Esophagus muscularis mucosa (tissue), 4 donors: ENCODE data around the gene ECE2. TPM values are rescaled to one million over a fixed set of nuclear protein-coding genes. Genes with fewer than 3 reads are reported as not detected.

ENCODE experiments used
- DNase-seq: peaks from one replicate; pipeline ENCODE4 v3.0.0-alpha.2; 2017; ENCODE audit errors: extremely low spot score
- H3K27ac ChIP-seq, 4 donors: fragments of 200-600 bp; sonication (generic); replicated peaks in 1 of 4; 1 replicate in 3 of 4; 2 replicates in 1 of 4; pipeline ENCODE4 v1.5.1; 2016 to 2019; ENCODE audit warnings: mild to moderate bottlenecking in 1 of 4
- H3K27me3 ChIP-seq, 4 donors: fragments of 200-600 bp; sonication (generic); one replicate each; pipeline versions ENCODE4 v1.5.1 to v1.6.0; 2016 to 2019
- H3K36me3 ChIP-seq, 4 donors: fragments of 200-600 bp; sonication (generic); one replicate each; pipeline ENCODE4 v1.5.1; 2016 to 2019
- H3K4me1 ChIP-seq, 4 donors: fragments of 200-600 bp; sonication (generic); one replicate each; pipeline ENCODE4 v1.5.1; 2016 to 2019
- H3K4me3 ChIP-seq, 4 donors: fragments of 200-600 bp; sonication (generic); 1 replicate in 2 of 4; 2 replicates in 2 of 4; pipeline ENCODE4 v1.5.1; 2016 to 2019; ENCODE audit warnings: mild to moderate bottlenecking in 4 of 4, moderate library complexity in 1 of 4
- H3K9me3 ChIP-seq, 4 donors: fragments of 200-600 bp; sonication (generic); 1 replicate in 3 of 4; 2 replicates in 1 of 4; pipeline ENCODE4 v1.5.1; 2016 to 2019
- CTCF ChIP-seq, 3 experiments: fragments of 200-600 bp in 2 of 3; fragments of 450-650 bp in 1 of 3; sonication (generic) in 2 of 3; IDR thresholded peaks; one replicate each; pipeline ENCODE4 v1.5.1; 2017 to 2019; ENCODE audit warnings: antibody characterized with exemption in 3 of 3, mild to moderate bottlenecking in 2 of 3, moderate library complexity in 1 of 3
- EP300 ChIP-seq: sonication (generic); formaldehyde crosslinking; IDR thresholded peaks from one replicate; pipeline ENCODE4 v1.6.1; 2017; ENCODE audit warnings: antibody characterized with exemption
- POLR2A ChIP-seq: fragments of 450-650 bp; IDR thresholded peaks from one replicate; pipeline ENCODE4 v1.6.1; 2017; ENCODE audit warnings: antibody characterized with exemption, moderate library complexity, mild to moderate bottlenecking, low read depth
- POLR2AphosphoS5 ChIP-seq, 2 donors: sonication (generic); formaldehyde crosslinking; IDR thresholded peaks; one replicate each; pipeline ENCODE4 v1.6.1; 2017; ENCODE audit warnings: antibody characterized with exemption in 2 of 2
- WGBS: methylation state at CpG from one replicate; pipeline ENCODE4 v1.1.5; 2018; 5-methylcytosine and 5-hydroxymethylcytosine counted together
- intact Hi-C: fragments of 100-400 bp; cut with DNase I; formaldehyde crosslinking; loops from one replicate; pipeline ENCODE4 v1.15.1; 2023
- total RNA-seq, 4 donors: library from RNA; depleted of rRNA; stranded (reverse); fragments of >200 nt; gene quantifications; one replicate each; pipeline versions ENCODE4 v1.1.0 to v1.2.1, GENCODE V29; 2016

ECE2 gene
- total RNA-seq, 4 donors from 2014 or later, result 0.42 to 0.69 (median 0.56) TPM

GRCh38 chr3:184236636-184237035 is 39.2 kb upstream of the ECE2 start:
- peaks cover 4 to 6% (median 5%) of the 10 kb centered on the region in 4 donors for H3K4me1 ChIP-seq
- H3K4me3 ChIP-seq, result no peak overlapping the region
- no peak for DNase-seq
- 92% methylated on average over 2 of the region's 3 CpGs for WGBS
- intact Hi-C loops, result no loop called here
- H3K36me3 ChIP-seq, result peaks cover 0 to 2% (median 0%) of the 10 kb centered on the region in 4 donors
- H3K27ac ChIP-seq, result no peak overlapping the region
- TF ChIP-seq EP300 (no peak), POLR2AphosphoS5 (IDR thresholded peaks at IDR 0.05) (no peak), POLR2A (no peak), CTCF (IDR thresholded peaks at IDR 0.05) (no peak)
- H3K9me3 ChIP-seq, result no peaks in the 10 kb centered on the region
- H3K27me3 ChIP-seq, result peaks cover 0 to 81% (median 5%) of the 10 kb centered on the region in 4 donors

DNA sequence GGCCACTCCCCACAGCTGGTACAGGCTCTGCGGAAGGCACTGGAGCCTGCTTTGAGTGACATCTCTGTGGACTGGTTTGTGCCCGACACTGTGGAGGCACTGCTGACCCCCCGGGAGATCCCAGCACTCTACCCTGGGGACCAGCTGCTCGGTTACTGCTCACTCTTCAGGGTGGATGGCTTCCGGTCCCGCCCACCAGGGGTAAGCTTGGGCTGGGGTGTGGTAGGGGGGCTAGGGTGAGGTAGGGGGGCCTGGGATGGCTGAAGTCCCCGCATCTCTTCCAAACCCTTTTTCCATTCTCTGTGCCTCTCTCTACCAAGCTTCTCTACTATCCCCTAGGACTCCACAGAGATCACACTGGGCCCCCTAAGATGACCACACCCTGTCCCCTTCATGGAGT is 38.6 kb upstream of the ECE2 start:
- TF ChIP-seq CTCF (IDR thresholded peaks at IDR 0.05) (no peak), EP300 (no peak), POLR2AphosphoS5 (IDR thresholded peaks at IDR 0.05) (no peak), POLR2A (no peak)
- H3K27me3 ChIP-seq, result peaks cover 0 to 77% (median 2%) of the 10 kb centered on the region in 4 donors
- H3K36me3 ChIP-seq, result peaks cover 0 to 8% (median 3%) of the 10 kb centered on the region in 4 donors
- no peaks in the 10 kb centered on the region for H3K9me3 ChIP-seq
- peaks cover 6 to 10% (median 9%) of the 10 kb centered on the region in 4 donors for H3K4me1 ChIP-seq
- WGBS, result 74% methylated on average over 7 of the region's 7 CpGs
- no peak overlapping the region for H3K27ac ChIP-seq
- no peak overlapping the region for H3K4me3 ChIP-seq
- intact Hi-C loops, result no loop called here
- DNase-seq, result no peak

DNA sequence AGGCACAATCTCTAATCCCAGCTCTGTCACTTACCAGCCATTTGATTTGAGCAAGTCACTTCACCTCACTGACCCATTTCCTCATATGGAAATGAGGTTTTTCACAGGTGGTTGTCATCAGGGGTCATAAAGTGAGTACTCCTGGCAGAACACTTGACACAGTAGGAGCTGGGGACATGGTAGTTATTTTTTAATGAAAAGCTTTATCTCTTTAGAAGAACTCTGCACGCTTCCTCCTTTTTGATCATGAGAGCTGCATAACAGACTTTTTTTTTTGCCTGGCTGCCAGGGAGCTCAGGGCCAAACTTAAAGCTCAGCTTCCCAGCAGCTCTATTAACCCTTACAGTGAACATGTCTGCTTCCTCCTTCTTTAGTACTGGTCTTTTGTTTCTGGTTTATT is 38.0 kb upstream of the ECE2 start:
- peaks cover 6 to 10% (median 9%) of the 10 kb centered on the region in 4 donors for H3K4me1 ChIP-seq
- intact Hi-C loops, result no loop called here
- H3K4me3 ChIP-seq, result no peak overlapping the region
- no peak overlapping the region for H3K27ac ChIP-seq
- TF ChIP-seq CTCF (IDR thresholded peaks at IDR 0.05), result no peak
- no peak for TF ChIP-seq EP300
- no peak for TF ChIP-seq POLR2AphosphoS5 (IDR thresholded peaks at IDR 0.05)
- TF ChIP-seq POLR2A, result no peak
- WGBS, result 73% methylated on average over 1 of the region's 1 CpG
- H3K27me3 ChIP-seq, result peaks cover 0 to 71% (median 2%) of the 10 kb centered on the region in 4 donors
- peaks cover 0 to 14% (median 9%) of the 10 kb centered on the region in 4 donors for H3K36me3 ChIP-seq
- no peaks in the 10 kb centered on the region for H3K9me3 ChIP-seq
- no peak for DNase-seq

DNA sequence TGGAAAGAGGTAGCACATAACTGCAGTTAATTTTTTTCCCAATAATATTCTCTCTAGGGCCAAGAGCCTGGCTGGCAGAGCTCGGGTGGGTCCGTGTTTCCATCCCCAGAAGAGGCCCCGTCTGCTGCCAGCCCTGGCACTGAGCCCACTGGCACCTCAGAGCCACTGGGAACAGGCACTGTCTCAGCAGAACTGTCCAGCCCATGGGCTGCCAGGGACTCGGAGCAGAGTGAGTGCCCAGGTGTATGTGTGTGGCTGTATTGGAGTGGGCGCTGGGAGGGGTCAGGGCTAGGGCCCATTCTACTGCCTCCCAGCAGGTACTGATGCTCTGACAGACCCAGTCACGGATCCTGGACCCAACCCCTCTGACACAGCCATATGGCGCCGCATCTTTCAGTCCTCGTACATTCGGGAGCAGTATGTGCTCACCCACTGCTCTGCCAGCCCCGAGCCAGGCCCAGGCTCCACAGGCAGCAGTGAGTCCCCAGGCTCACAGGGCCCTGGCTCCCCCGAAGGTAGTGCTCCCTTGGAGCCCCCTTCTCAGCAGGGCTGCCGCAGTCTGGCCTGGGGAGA is 37.5 kb upstream of the ECE2 start:
- TF ChIP-seq POLR2A (no peak), POLR2AphosphoS5 (IDR thresholded peaks at IDR 0.05) (no peak), EP300 (no peak)
- H3K27me3 ChIP-seq, result peaks cover 0 to 66% (median 2%) of the 10 kb centered on the region in 4 donors
- intact Hi-C loops, result no loop called here
- peaks cover 6 to 10% (median 9%) of the 10 kb centered on the region in 4 donors for H3K4me1 ChIP-seq
- H3K36me3 ChIP-seq, result peaks cover 2 to 19% (median 14%) of the 10 kb centered on the region in 4 donors
- no peaks in the 10 kb centered on the region for H3K9me3 ChIP-seq
- H3K4me3 ChIP-seq, result no peak overlapping the region
- no peak for DNase-seq
- no peak overlapping the region for H3K27ac ChIP-seq
- 83% methylated on average over 11 of the region's 13 CpGs for WGBS

DNA sequence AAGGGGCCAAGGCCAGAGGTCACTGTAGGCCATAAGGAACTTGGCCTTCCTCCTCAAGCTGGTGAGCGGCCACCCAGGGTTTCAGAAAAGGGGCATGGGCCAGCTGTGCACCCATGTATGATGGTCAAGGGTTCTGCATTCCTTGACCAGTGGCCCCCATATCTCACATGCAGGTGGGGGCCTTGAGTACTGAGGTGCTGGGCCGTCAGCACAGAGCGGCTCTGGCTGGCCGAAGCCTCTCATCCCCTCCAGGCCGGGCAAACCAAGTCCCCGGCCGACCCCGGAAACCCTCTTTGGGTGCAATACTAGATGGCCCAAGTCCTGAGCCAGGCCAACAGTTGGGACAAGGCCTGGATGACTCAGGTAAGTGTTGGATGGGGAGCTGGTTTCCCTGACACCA is 36.6 kb upstream of the ECE2 start:
- WGBS, result 85% methylated on average over 8 of the region's 8 CpGs
- no peak for DNase-seq
- intact Hi-C loops, result no loop called here

More for the DNA sequence above, 36.6 kb upstream of the ECE2 start:
- Histone ChIP-seq H3K27me3 (peaks cover 0 to 62% (median 2%) of the 10 kb centered on the region in 4 donors), H3K9me3 (no peaks in the 10 kb centered on the region), H3K36me3 (peaks cover 10 to 28% (median 23%) of the 10 kb centered on the region in 4 donors), H3K27ac (no peak overlapping the region), H3K4me3 (no peak overlapping the region), H3K4me1 (peaks cover 6 to 10% (median 9%) of the 10 kb centered on the region in 4 donors)
- TF ChIP-seq CTCF (IDR thresholded peaks at IDR 0.05) (no peak), POLR2A (no peak), POLR2AphosphoS5 (IDR thresholded peaks at IDR 0.05) (no peak), EP300 (no peak)
